Myometrial cell (primary cell): ENCODE results near the gene ATF3. TPM values are rescaled to one million over a fixed set of nuclear protein-coding genes. Genes with fewer than 3 reads are reported as not detected.

Source experiments
- total RNA-seq: library from RNA; depleted of rRNA; stranded (reverse); fragments of >200 nt; gene quantifications from 2 replicates; pipeline ENCODE4 v1.2.3, GENCODE V29; 2015

The ATF3 gene
- 1.9 and 3.2 TPM in 2 replicates for total RNA-seq

GRCh38 chr1:212608392-212608958, at the start of gene ATF3:
ATF3 (plus strand) TSS chr1:212608761; CDS start chr1:212615022, 6,261 bp downstream.

Other genes starting within 250 kb of the ATF3 start
- 6.1 and 7.3 TPM in 2 replicates for gene PACC1, start 193.9 kb upstream of the ATF3 start, total RNA-seq
- gene NENF, start 175.8 kb upstream of the ATF3 start, total RNA-seq, result 37.8 and 58.8 TPM in 2 replicates
- 0.35 and 1.4 TPM in 2 replicates for gene BATF3, start 91.1 kb downstream of the ATF3 start, total RNA-seq
- 19.0 and 25.0 TPM in 2 replicates for gene NSL1, start 183.0 kb downstream of the ATF3 start, total RNA-seq
- gene TATDN3, start 183.1 kb downstream of the ATF3 start, total RNA-seq, result 9.2 and 17.4 TPM in 2 replicates
- gene SPATA45, start 238.9 kb downstream of the ATF3 start, total RNA-seq, result not detected in 2 replicates
- gene FLVCR1, start 249.5 kb downstream of the ATF3 start, total RNA-seq, result 8.0 and 13.5 TPM in 2 replicates